Mammary epithelial cell (primary cell): ENCODE measurements around the gene XPR1.

Source experiments
- CTCF ChIP-seq, 2 donors: IDR thresholded peaks in 1 of 2; conservative IDR thresholded peaks in 1 of 2; 2 replicates each; pipeline ENCODE4 v1.5.1; 2011 to 2012; ENCODE audit warnings: inconsistent platforms in 2 of 2, low read length in 2 of 2, mild to moderate bottlenecking in 2 of 2, control low read depth in 1 of 2, low read depth in 1 of 2; ENCODE audit not compliant: insufficient read depth in 1 of 2; ENCODE audit errors: extremely low read depth in 1 of 2
- EZH2 ChIP-seq: IDR thresholded peaks from 2 replicates; pipeline ENCODE4 v1.6.1; 2012; ENCODE audit warnings: low read length, inconsistent platforms, borderline replicate concordance

GRCh38 chr1:180724055-180724454, 92.2 kb downstream of the XPR1 start:
- TF ChIP-seq CTCF (conservative IDR thresholded peaks at IDR 0.05 in 1 of 2, IDR thresholded peaks at IDR 0.05 in 1 of 2; ENCODE audit: extremely low read depth in 1 of 2, insufficient read depth in 1 of 2, low read depth in 1 of 2, low read length in 2 of 2) (no peak), EZH2 (no peak)
